ENCODE measurements around the gene NUP210L. TPM values are rescaled to one million over a fixed set of nuclear protein-coding genes. Genes with fewer than 3 reads are reported as not detected.
"Not testable (repeated sequence)": the region's sequence is repeated elsewhere in the genome, so short reads cannot be mapped to it uniquely, and the experiment has no call there.

Gene NUP210L
- total RNA-seq, 1 donor from 2014 or later: 0.10 TPM

GRCh38 chr1:154019940-154020339 is 134.9 kb downstream of the NUP210L start:
- Mint-ChIP-seq H3K4me1 (ENCODE audit: low read depth, unreplicated experiment) (no peaks in the 10 kb centered on the region), H3K36me3 (ENCODE audit: unreplicated experiment) (no peaks in the 10 kb centered on the region), H3K27me3 (ENCODE audit: unreplicated experiment) (peaks cover 1% of the 10 kb centered on the region), H3K4me3 (ENCODE audit: unreplicated experiment) (no peak overlapping the region), H3K27ac (ENCODE audit: unreplicated experiment) (no peak overlapping the region), H3K9me3 (ENCODE audit: unreplicated experiment) (no peaks in the 10 kb centered on the region)
- TF ChIP-seq CTCF (IDR thresholded peaks at IDR 0.05; ENCODE audit: partially characterized antibody, unreplicated experiment): no peak
- DNase-seq: no peak

- H3K36me3 Mint-ChIP-seq (ENCODE audit: unreplicated experiment): no peaks in the 10 kb centered on the region
- peaks cover 1% of the 10 kb centered on the region for H3K27me3 Mint-ChIP-seq (ENCODE audit: unreplicated experiment)
- no peak for TF ChIP-seq CTCF (IDR thresholded peaks at IDR 0.05; ENCODE audit: partially characterized antibody, unreplicated experiment)
- H3K27ac Mint-ChIP-seq (ENCODE audit: unreplicated experiment): no peak overlapping the region
- no peak overlapping the region for H3K4me3 Mint-ChIP-seq (ENCODE audit: unreplicated experiment)
- H3K9me3 Mint-ChIP-seq (ENCODE audit: unreplicated experiment): no peaks in the 10 kb centered on the region
- DNase-seq: no peak
- no peaks in the 10 kb centered on the region for H3K4me1 Mint-ChIP-seq (ENCODE audit: low read depth, unreplicated experiment)
Observed at GRCh38 chr1:154019269-154019668, 135.6 kb downstream of the NUP210L start.

DNA sequence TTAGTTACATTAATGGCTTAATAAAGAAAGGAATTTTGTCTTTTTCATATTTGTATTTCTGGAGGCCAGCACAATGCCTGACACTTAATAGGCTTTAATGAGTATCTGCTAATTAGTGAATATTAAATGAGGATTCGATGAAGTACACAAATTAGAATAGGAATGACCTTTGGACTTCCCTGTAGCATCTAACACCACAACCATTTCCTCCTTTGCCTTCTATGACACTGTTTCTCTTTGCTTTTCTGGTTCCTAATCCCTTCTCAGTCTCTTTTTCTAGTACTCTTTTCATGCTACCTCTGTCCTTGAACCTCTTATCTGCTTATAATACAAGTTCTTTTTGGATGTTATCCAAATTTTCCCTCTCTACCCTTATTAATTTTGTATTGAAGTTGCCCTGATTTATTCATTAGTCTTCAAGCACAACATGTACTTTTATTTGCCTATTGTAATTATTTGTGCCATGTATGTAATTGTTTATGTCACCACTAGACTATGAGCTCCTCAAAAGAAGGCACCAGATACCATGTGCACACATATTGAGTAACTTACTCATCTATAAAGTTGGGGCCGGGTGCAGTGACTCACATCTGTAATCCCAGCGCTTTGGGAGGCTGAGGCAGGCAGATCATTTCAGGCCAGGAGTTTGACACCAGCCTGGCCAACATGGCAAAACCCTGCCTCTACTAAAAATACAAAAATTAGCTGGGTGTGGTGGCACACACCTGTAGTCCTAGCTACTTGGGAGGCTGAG is 140.5 kb downstream of the NUP210L start:
- Mint-ChIP-seq H3K36me3 (ENCODE audit: unreplicated experiment) (no peaks in the 10 kb centered on the region), H3K4me3 (ENCODE audit: unreplicated experiment) (no peak overlapping the region), H3K27ac (ENCODE audit: unreplicated experiment) (no peak overlapping the region), H3K4me1 (ENCODE audit: low read depth, unreplicated experiment) (no peaks in the 10 kb centered on the region), H3K9me3 (ENCODE audit: unreplicated experiment) (peaks cover 2% of the 10 kb centered on the region), H3K27me3 (ENCODE audit: unreplicated experiment) (peaks cover 1% of the 10 kb centered on the region)
- no peak for TF ChIP-seq CTCF (IDR thresholded peaks at IDR 0.05; ENCODE audit: partially characterized antibody, unreplicated experiment)
- DNase-seq: no peak

DNA sequence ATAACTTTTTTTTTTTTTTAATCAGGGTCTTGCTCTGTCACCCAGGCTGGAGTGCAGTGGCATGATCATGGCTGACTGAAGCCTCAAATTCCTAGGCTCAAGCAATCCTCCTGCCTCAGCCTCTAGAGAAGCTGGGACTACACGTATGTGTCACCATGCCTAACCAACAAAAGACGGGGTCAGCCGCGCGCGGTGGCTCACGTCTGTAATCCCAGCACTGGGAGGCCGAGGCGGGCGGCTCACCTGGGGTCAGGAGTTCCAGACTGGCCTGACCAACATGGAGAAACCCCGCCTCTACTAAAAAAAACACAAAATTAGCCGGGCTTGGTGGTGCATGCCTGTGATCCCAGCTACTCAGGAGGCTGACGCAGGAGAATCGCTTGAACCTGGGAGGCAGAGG is 142.3 kb downstream of the NUP210L start:
- not testable (repeated sequence) for H3K4me1 Mint-ChIP-seq (ENCODE audit: low read depth, unreplicated experiment); H3K4me3 Mint-ChIP-seq (ENCODE audit: unreplicated experiment); DNase-seq; H3K27ac Mint-ChIP-seq (ENCODE audit: unreplicated experiment); H3K27me3 Mint-ChIP-seq (ENCODE audit: unreplicated experiment); H3K36me3 Mint-ChIP-seq (ENCODE audit: unreplicated experiment); H3K9me3 Mint-ChIP-seq (ENCODE audit: unreplicated experiment)

- TF ChIP-seq CTCF (IDR thresholded peaks at IDR 0.05; ENCODE audit: partially characterized antibody, unreplicated experiment): no peak
- Mint-ChIP-seq H3K4me3 (ENCODE audit: unreplicated experiment) (no peak overlapping the region), H3K9me3 (ENCODE audit: unreplicated experiment) (peaks cover 2% of the 10 kb centered on the region), H3K27me3 (ENCODE audit: unreplicated experiment) (no peaks in the 10 kb centered on the region), H3K36me3 (ENCODE audit: unreplicated experiment) (no peaks in the 10 kb centered on the region), H3K27ac (ENCODE audit: unreplicated experiment) (no peak overlapping the region), H3K4me1 (ENCODE audit: low read depth, unreplicated experiment) (no peaks in the 10 kb centered on the region)
- DNase-seq: no peak
Observed at GRCh38 chr1:154012129-154012528, 142.7 kb downstream of the NUP210L start.

Measured in glutamatergic neuron (in vitro differentiated cells).